Osteocyte (in vitro differentiated cells): ENCODE data around the gene PANX3. TPM values are rescaled to one million over a fixed set of nuclear protein-coding genes. Genes with fewer than 3 reads are reported as not detected.
"Not testable (repeated sequence)": the region's sequence is repeated elsewhere in the genome, so short reads cannot be mapped to it uniquely, and the experiment has no call there.

Experiments used
- DNase-seq: peaks from one replicate; pipeline ENCODE4 v3.0.0; 2021; ENCODE audit warnings: mixed read lengths; ENCODE audit not compliant: unreplicated experiment; ENCODE audit errors: extremely low spot score
- H3K27ac Mint-ChIP-seq: one replicate; pipeline ENCODE4 v1.8.0; 2021; ENCODE audit warnings: mild to moderate bottlenecking, mixed read lengths; ENCODE audit not compliant: unreplicated experiment
- H3K27me3 Mint-ChIP-seq: one replicate; pipeline ENCODE4 v1.8.0; 2021; ENCODE audit warnings: mixed read lengths; ENCODE audit not compliant: unreplicated experiment
- H3K36me3 Mint-ChIP-seq: one replicate; pipeline ENCODE4 v1.8.0; 2021; ENCODE audit warnings: mixed read lengths; ENCODE audit not compliant: unreplicated experiment
- H3K4me1 Mint-ChIP-seq: one replicate; pipeline ENCODE4 v1.8.0; 2021; ENCODE audit warnings: mixed read lengths; ENCODE audit not compliant: unreplicated experiment
- H3K4me3 Mint-ChIP-seq: one replicate; pipeline ENCODE4 v1.8.0; 2021; ENCODE audit warnings: mild to moderate bottlenecking, moderate library complexity, mixed read lengths; ENCODE audit not compliant: unreplicated experiment
- H3K9me3 Mint-ChIP-seq: one replicate; pipeline ENCODE4 v1.8.0; 2021; ENCODE audit warnings: mixed read lengths; ENCODE audit not compliant: unreplicated experiment
- CTCF ChIP-seq: fragments of 200-600 bp; sonication (generic); IDR thresholded peaks from 2 replicates; pipeline ENCODE4 v1.5.0; 2021; ENCODE audit warnings: antibody characterized with exemption, mild to moderate bottlenecking, moderate library complexity
- total RNA-seq: library from RNA; stranded (reverse); gene quantifications from 2 replicates; pipeline ENCODE4 v1.2.1, GENCODE V29; 2021

Gene PANX3
- total RNA-seq, 1 donor from 2014 or later: not detected

- peaks cover 21% of the 10 kb centered on the region for H3K27me3 Mint-ChIP-seq
- no peaks in the 10 kb centered on the region for H3K9me3 Mint-ChIP-seq
- no peaks in the 10 kb centered on the region for H3K36me3 Mint-ChIP-seq
- TF ChIP-seq CTCF: no peak
- no peaks in the 10 kb centered on the region for H3K4me1 Mint-ChIP-seq
- H3K27ac Mint-ChIP-seq: no peak overlapping the region
- no peak for DNase-seq
- no peak overlapping the region for H3K4me3 Mint-ChIP-seq
Measured at GRCh38 chr11:124602193-124602592, 9.0 kb upstream of the PANX3 start.

GRCh38 chr11:124602723-124603122, 8.5 kb upstream of the PANX3 start:
- H3K9me3 Mint-ChIP-seq, DNase-seq, H3K4me1 Mint-ChIP-seq, H3K4me3 Mint-ChIP-seq, H3K27ac Mint-ChIP-seq, H3K36me3 Mint-ChIP-seq: not testable (repeated sequence)
- H3K27me3 Mint-ChIP-seq: peaks cover 16% of the 10 kb centered on the region

- no peak for TF ChIP-seq CTCF
- no peaks in the 10 kb centered on the region for H3K4me1 Mint-ChIP-seq
- DNase-seq: no peak
- no peak overlapping the region for H3K27ac Mint-ChIP-seq
- H3K27me3 Mint-ChIP-seq: peaks cover 18% of the 10 kb centered on the region
- no peaks in the 10 kb centered on the region for H3K9me3 Mint-ChIP-seq
- H3K36me3 Mint-ChIP-seq: no peaks in the 10 kb centered on the region
- no peak overlapping the region for H3K4me3 Mint-ChIP-seq
Measured at GRCh38 chr11:124605719-124606118, 5.5 kb upstream of the PANX3 start.

- Mint-ChIP-seq H3K27me3 (peaks cover 24% of the 10 kb centered on the region), H3K4me1 (no peaks in the 10 kb centered on the region), H3K4me3 (no peak overlapping the region), H3K36me3 (no peaks in the 10 kb centered on the region), H3K27ac (no peak overlapping the region), H3K9me3 (no peaks in the 10 kb centered on the region)
- no peak for TF ChIP-seq CTCF
- DNase-seq: no peak
Measured at GRCh38 chr11:124608147-124608546, 3.1 kb upstream of the PANX3 start.

GRCh38 chr11:124610295-124610694, 933 bp upstream of the PANX3 start:
- Mint-ChIP-seq H3K27me3 (peaks cover 32% of the 10 kb centered on the region), H3K36me3 (no peaks in the 10 kb centered on the region), H3K4me3 (no peak overlapping the region), H3K27ac (no peak overlapping the region), H3K4me1 (no peaks in the 10 kb centered on the region), H3K9me3 (no peaks in the 10 kb centered on the region)
- no peak for DNase-seq
- no peak for TF ChIP-seq CTCF

GRCh38 chr11:124612045-124612444, 817 bp downstream of the PANX3 start:
- TF ChIP-seq CTCF: no peak
- Mint-ChIP-seq H3K4me1 (no peaks in the 10 kb centered on the region), H3K4me3 (no peak overlapping the region), H3K36me3 (no peaks in the 10 kb centered on the region), H3K27ac (no peak overlapping the region), H3K27me3 (peaks cover 33% of the 10 kb centered on the region), H3K9me3 (no peaks in the 10 kb centered on the region)
- no peak for DNase-seq
